HG02943 (cell line): ENCODE measurements around the gene RBM45.
"Not testable (repeated sequence)": the region's sequence is repeated elsewhere in the genome, so short reads cannot be mapped to it uniquely, and the experiment has no call there.

Experiments used
- ATAC-seq: cut with Tn5 transposase; IDR thresholded peaks from one replicate; pipeline ENCODE4 v1.9.1; 2021; ENCODE audit warnings: mild to moderate bottlenecking, low read depth, moderate library complexity; ENCODE audit not compliant: unreplicated experiment

The RBM45 gene

GRCh38 chr2:178112202-178113152 is at the start of gene RBM45:
Gene RBM45 (plus strand): TSS chr2:178112437. CDS start chr2:178112547, 110 bp downstream.
- ATAC-seq = peak; percentile 92

- ATAC-seq = no peak
Observed at GRCh38 chr2:178066324-178066723, 45.9 kb upstream of the RBM45 start.

GRCh38 chr2:178066890-178067669 is 45.2 kb upstream of the RBM45 start:
- no peak for ATAC-seq

GRCh38 chr2:178068823-178069454 is 43.3 kb upstream of the RBM45 start:
- no peak for ATAC-seq

- ATAC-seq = no peak
Observed at GRCh38 chr2:178069551-178069950, 42.7 kb upstream of the RBM45 start.

- ATAC-seq = no peak
Observed at GRCh38 chr2:178070824-178071223, 41.4 kb upstream of the RBM45 start.

GRCh38 chr2:178072000-178072382 is 40.2 kb upstream of the RBM45 start:
- no peak for ATAC-seq

GRCh38 chr2:178072383-178073301 is 39.6 kb upstream of the RBM45 start, which contains the start of gene PDE11A:
Gene PDE11A (minus strand): TSS chr2:178072777. CDS start chr2:178072437, 340 bp downstream.
- peak; percentile 68 for ATAC-seq

GRCh38 chr2:178074123-178075005 is 37.9 kb upstream of the RBM45 start:
- no peak for ATAC-seq

GRCh38 chr2:178075006-178075326 is 37.3 kb upstream of the RBM45 start:
- ATAC-seq = no peak

GRCh38 chr2:178076130-178076529 is 36.1 kb upstream of the RBM45 start:
- ATAC-seq = no peak

GRCh38 chr2:178079279-178079678 is 33.0 kb upstream of the RBM45 start:
- not testable (repeated sequence) for ATAC-seq

GRCh38 chr2:178082408-178083045 is 29.7 kb upstream of the RBM45 start:
- ATAC-seq = no peak

- no peak for ATAC-seq
Observed at GRCh38 chr2:178084273-178084672, 28.0 kb upstream of the RBM45 start.

GRCh38 chr2:178088774-178089270 is 23.4 kb upstream of the RBM45 start:
- ATAC-seq = no peak

- no peak for ATAC-seq
Observed at GRCh38 chr2:178093471-178093870, 18.8 kb upstream of the RBM45 start.

- ATAC-seq = no peak
Observed at GRCh38 chr2:178101321-178102079, 10.7 kb upstream of the RBM45 start.

GRCh38 chr2:178105566-178105965 is 6.7 kb upstream of the RBM45 start:
- no peak for ATAC-seq
